Body of pancreas (tissue), 4 donors: Measurements from ENCODE around the gene NOS1.
A peak's percentile ranks its signal among the peaks of the same experiment; 100 is the strongest.

ENCODE experiments used
- POLR2A ChIP-seq, 3 donors: fragments of 450-650 bp; IDR thresholded peaks; one replicate each; pipeline ENCODE4 v1.6.1; 2016; ENCODE audit warnings: antibody characterized with exemption in 3 of 3, mild to moderate bottlenecking in 2 of 3
- TF ChIP-seq, protein P1 (sequence below), 7 experiments: fragments of 450-650 bp in 4 of 7; fragments of 200-600 bp in 3 of 7; sonication (generic) in 3 of 7; IDR thresholded peaks; one replicate each; pipeline ENCODE4 v1.5.1; 2016 to 2019; ENCODE audit warnings: antibody characterized with exemption in 7 of 7

DNA sequence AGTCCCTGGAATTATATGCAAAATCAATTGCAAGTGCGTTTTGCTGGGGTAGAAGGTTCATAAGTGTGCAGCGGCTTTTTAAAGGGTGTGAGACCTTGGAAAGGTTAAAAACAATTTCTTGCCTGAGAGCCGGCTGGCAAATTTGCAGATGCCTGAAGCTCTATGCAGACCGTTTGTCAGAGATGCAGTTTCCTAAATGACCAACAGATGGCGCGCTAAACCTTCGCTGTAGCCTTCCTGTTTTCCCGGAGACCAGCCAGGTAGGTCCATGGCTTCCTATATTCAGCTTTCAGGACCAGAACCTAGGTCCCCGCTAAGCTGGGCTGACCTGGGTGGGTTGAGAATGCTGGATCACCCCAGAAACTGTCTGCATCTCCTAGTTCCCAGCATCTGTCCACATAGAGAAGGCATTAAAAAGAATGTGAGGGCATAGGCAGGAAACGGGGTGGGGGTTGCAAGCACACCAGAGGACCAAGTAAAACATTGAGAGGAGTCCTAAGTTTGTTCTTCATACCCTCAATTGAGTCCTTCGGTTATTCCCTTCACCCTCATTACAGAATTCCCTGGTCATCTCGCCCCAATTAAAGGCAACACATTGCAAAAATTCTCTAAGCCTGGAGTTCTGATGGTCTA, 5.7 kb upstream of the NOS1 start:
- TF ChIP-seq, protein P1, sequence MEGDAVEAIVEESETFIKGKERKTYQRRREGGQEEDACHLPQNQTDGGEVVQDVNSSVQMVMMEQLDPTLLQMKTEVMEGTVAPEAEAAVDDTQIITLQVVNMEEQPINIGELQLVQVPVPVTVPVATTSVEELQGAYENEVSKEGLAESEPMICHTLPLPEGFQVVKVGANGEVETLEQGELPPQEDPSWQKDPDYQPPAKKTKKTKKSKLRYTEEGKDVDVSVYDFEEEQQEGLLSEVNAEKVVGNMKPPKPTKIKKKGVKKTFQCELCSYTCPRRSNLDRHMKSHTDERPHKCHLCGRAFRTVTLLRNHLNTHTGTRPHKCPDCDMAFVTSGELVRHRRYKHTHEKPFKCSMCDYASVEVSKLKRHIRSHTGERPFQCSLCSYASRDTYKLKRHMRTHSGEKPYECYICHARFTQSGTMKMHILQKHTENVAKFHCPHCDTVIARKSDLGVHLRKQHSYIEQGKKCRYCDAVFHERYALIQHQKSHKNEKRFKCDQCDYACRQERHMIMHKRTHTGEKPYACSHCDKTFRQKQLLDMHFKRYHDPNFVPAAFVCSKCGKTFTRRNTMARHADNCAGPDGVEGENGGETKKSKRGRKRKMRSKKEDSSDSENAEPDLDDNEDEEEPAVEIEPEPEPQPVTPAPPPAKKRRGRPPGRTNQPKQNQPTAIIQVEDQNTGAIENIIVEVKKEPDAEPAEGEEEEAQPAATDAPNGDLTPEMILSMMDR (IDR thresholded peaks at IDR 0.05), result peak; percentile 84 to 92 (median 87)
- no peak for TF ChIP-seq POLR2A (IDR thresholded peaks at IDR 0.05)
